HepG2 (cell line): Measurements from ENCODE around the gene KCNH8. TPM values are rescaled to one million over a fixed set of nuclear protein-coding genes. Genes with fewer than 3 reads are reported as not detected.

Source experiments
- ATAC-seq: fragments of 200-7000 bp; cut with Tn5 transposase; 3 replicates; pipeline ENCODE4 v1.9.1; 2020; ENCODE audit warnings: mild to moderate bottlenecking, moderate library complexity
- BruUV-seq: library from RNA; stranded (reverse); fragments of 400-500 nt; replicated peaks from 2 replicates; lab custom pipeline; 2021; lab: Mats Ljungman, UMichigan
- CTCF ChIA-PET: fragments of 300-600 bp; formaldehyde crosslinking; extraction: SDS; loops from one replicate; lab custom pipeline; 2021; ENCODE audit warnings: low total read pairs, inconsistent platforms, low intra/inter-chr PET ratio; lab: Yijun Ruan, JAX
- POLR2A ChIA-PET: fragments of 350-600 bp; sonication (Branson Sonifier 250); formaldehyde crosslinking; loops from one replicate; lab custom pipeline; 2020; ENCODE audit warnings: antibody characterized with exemption, inconsistent platforms; lab: Yijun Ruan, JAX
- DNase-seq: peaks from one replicate; pipeline ENCODE4 v3.0.0-alpha.2; 2015; ENCODE audit warnings: low spot score
- FAIRE-seq: peaks from 3 replicates; lab custom pipeline; 2011; peaks lifted over from hg19 to GRCh38; lab: Jason Lieb, UNC
- H2AFZ ChIP-seq: one replicate; pipeline ENCODE4 v1.6.1; 2011; ENCODE audit warnings: low read length, inconsistent platforms
- H3K27ac ChIP-seq: fragments of 300-600 bp; 3 replicates; pipeline ENCODE4 v1.8.0; 2011; ENCODE audit warnings: mixed run types, mild to moderate bottlenecking, mixed read lengths, low read length, inconsistent platforms; ENCODE audit not compliant: insufficient read depth; ENCODE audit errors: extremely low read length
- H3K27me3 ChIP-seq, 2 experiments: fragments of 200-600 bp in 1 of 2; 2 replicates in 1 of 2; 3 replicates in 1 of 2; pipeline versions ENCODE4 v1.6.0 to v1.8.0; 2011; ENCODE audit warnings: low read length in 2 of 2, mild to moderate bottlenecking in 2 of 2, moderate library complexity in 2 of 2, inconsistent platforms in 1 of 2; ENCODE audit not compliant: insufficient read depth in 2 of 2, control insufficient read depth in 1 of 2
- H3K36me3 ChIP-seq, 2 experiments: fragments of 200-600 bp in 1 of 2; replicated peaks in 1 of 2; 2 replicates in 1 of 2; 3 replicates in 1 of 2; pipeline versions ENCODE4 v1.5.1 to v1.8.0; 2011; ENCODE audit warnings: low read length in 2 of 2, inconsistent platforms in 1 of 2; ENCODE audit not compliant: insufficient read depth in 2 of 2, control insufficient read depth in 1 of 2
- H3K4me1 ChIP-seq: 2 replicates; pipeline ENCODE4 v1.5.1; 2012; ENCODE audit warnings: low read length, inconsistent platforms; ENCODE audit not compliant: insufficient read depth
- H3K4me2 ChIP-seq: 2 replicates; pipeline ENCODE4 v1.6.0; 2011; ENCODE audit warnings: low read depth, low read length, inconsistent platforms
- H3K4me3 ChIP-seq, 3 experiments: fragments of 200-600 bp in 1 of 3; sonication (generic), shearing (Covaris generic) in 1 of 3; replicated peaks in 1 of 3; 2 replicates each; pipeline ENCODE4 v1.5.1; 2011 to 2016; ENCODE audit warnings: low read length in 3 of 3, inconsistent platforms in 2 of 3, low read depth in 2 of 3, mild to moderate bottlenecking in 2 of 3, control low read depth in 1 of 3, mixed read lengths in 1 of 3; ENCODE audit not compliant: insufficient read depth in 1 of 3
- H3K79me2 ChIP-seq: one replicate; pipeline ENCODE4 v1.6.1; 2011; ENCODE audit warnings: low read length, inconsistent platforms; ENCODE audit not compliant: insufficient read depth
- H3K9ac ChIP-seq: 2 replicates; pipeline ENCODE4 v1.6.0; 2011; ENCODE audit warnings: mild to moderate bottlenecking, low read depth, low read length, inconsistent platforms; ENCODE audit not compliant: insufficient read depth
- H3K9me3 ChIP-seq: 2 replicates; pipeline ENCODE4 v1.5.1; 2012; ENCODE audit warnings: mild to moderate bottlenecking, low read length
- H4K20me1 ChIP-seq: 2 replicates; pipeline ENCODE4 v1.6.0; 2011; ENCODE audit warnings: inconsistent platforms, mild to moderate bottlenecking, low read length, moderate library complexity; ENCODE audit not compliant: insufficient read depth
- E2F1 ChIP-seq: sonication (generic); formaldehyde crosslinking; IDR thresholded peaks from 2 replicates; pipeline ENCODE4 v1.5.0; 2020; ENCODE audit warnings: missing genetic modification reagents
- KMT2A ChIP-seq: sonication (generic); formaldehyde crosslinking; IDR thresholded peaks from 2 replicates; pipeline ENCODE4 v1.4.0; 2020; ENCODE audit warnings: missing genetic modification reagents
- NONO ChIP-seq, 2 experiments: fragments of 450-650 bp in 1 of 2; sonication (generic) in 1 of 2; formaldehyde crosslinking in 1 of 2; IDR thresholded peaks in 1 of 2; conservative IDR thresholded peaks in 1 of 2; 2 replicates each; pipeline versions ENCODE4 v1.6.1 to v1.8.0; 2017 to 2022; ENCODE audit warnings: mild to moderate bottlenecking in 1 of 2, missing genetic modification reagents in 1 of 2, moderate library complexity in 1 of 2
- PBX2 ChIP-seq: IDR thresholded peaks from 2 replicates; pipeline ENCODE4 v1.6.1; 2016; ENCODE audit warnings: control low read depth
- RAD51 ChIP-seq: fragments of 450-650 bp; IDR thresholded peaks from 2 replicates; pipeline ENCODE4 v1.6.1; 2016; ENCODE audit warnings: borderline replicate concordance
- RBFOX2 ChIP-seq: fragments of 200-400 bp; formaldehyde crosslinking; IDR thresholded peaks from 2 replicates; pipeline ENCODE4 v1.6.1; 2017; ENCODE audit warnings: low read depth, mild to moderate bottlenecking, low read length
- RERE ChIP-seq: IDR thresholded peaks from 2 replicates; pipeline ENCODE4 v1.6.1; 2016; ENCODE audit warnings: low read depth, missing genetic modification reagents, missing compliant biosample characterization
- TP53 ChIP-seq: sonication (generic); formaldehyde crosslinking; conservative IDR thresholded peaks from 2 replicates; pipeline ENCODE4 v1.4.0; 2020; ENCODE audit warnings: missing genetic modification reagents
- ZFP41 ChIP-seq: sonication (generic); formaldehyde crosslinking; IDR thresholded peaks from 2 replicates; pipeline ENCODE4 v1.4.0; 2020; ENCODE audit warnings: mild to moderate bottlenecking, missing genetic modification reagents, borderline replicate concordance
- ZMYM2 ChIP-seq: sonication (generic); formaldehyde crosslinking; IDR thresholded peaks from 2 replicates; pipeline ENCODE4 v1.8.0; 2022; ENCODE audit warnings: mild to moderate bottlenecking, missing genetic modification reagents
- ZNF234 ChIP-seq: sonication (generic); formaldehyde crosslinking; conservative IDR thresholded peaks from 2 replicates; pipeline ENCODE4 v1.5.1; 2020; ENCODE audit warnings: mild to moderate bottlenecking, missing genetic modification reagents
- ZNF263 ChIP-seq: sonication (generic); formaldehyde crosslinking; IDR thresholded peaks from 2 replicates; pipeline ENCODE4 v1.4.0; 2020; ENCODE audit warnings: missing genetic modification reagents
- ZNF33B ChIP-seq: sonication (generic); formaldehyde crosslinking; IDR thresholded peaks from 2 replicates; pipeline ENCODE4 v1.5.1; 2020; ENCODE audit warnings: mild to moderate bottlenecking, missing genetic modification reagents
- ZNF446 ChIP-seq: sonication (generic); formaldehyde crosslinking; IDR thresholded peaks from 2 replicates; pipeline ENCODE4 v1.5.0; 2020; ENCODE audit warnings: mild to moderate bottlenecking, missing genetic modification reagents
- ZNF550 ChIP-seq: sonication (generic); formaldehyde crosslinking; IDR thresholded peaks from 2 replicates; pipeline ENCODE4 v1.4.0; 2020; ENCODE audit warnings: mild to moderate bottlenecking, missing genetic modification reagents, borderline replicate concordance
- ZNF589 ChIP-seq: sonication (generic); formaldehyde crosslinking; conservative IDR thresholded peaks from 2 replicates; pipeline ENCODE4 v1.8.0; 2022; ENCODE audit warnings: mild to moderate bottlenecking, moderate library complexity, missing genetic modification reagents
- WGBS: methylation state at CpG from one replicate; pipeline ENCODE4 v1.1.6; 2017; ENCODE audit warnings: low lambda C conversion rate; 5-methylcytosine and 5-hydroxymethylcytosine counted together
- in situ Hi-C: cut with HindIII; loops from 2 replicates; pipeline ENCODE4 v1.10.0; 2017; ENCODE audit warnings: low pct_unique_long_range_greater_than_20kb; ENCODE audit not compliant: extremely low pct_ligation_motif_present
- intact Hi-C: fragments of 100-400 bp; cut with micrococcal nuclease; formaldehyde crosslinking; loops from one replicate; pipeline ENCODE4 v1.10.0; 2022; ENCODE audit not compliant: unreplicated experiment
- polyA plus RNA-seq, 8 experiments: library from polyadenylated mRNA; depleted of rRNA in 3 of 8; stranded (reverse) in 7 of 8; unstranded in 1 of 8; fragments of >200 nt; fragmentation: Illumina TruSeq in 4 of 8; extraction: Trizol in 4 of 8; gene quantifications; 2 replicates each; pipeline versions ENCODE4 v1.2.1 to v1.2.3, GENCODE V29; 2011 to 2016; ENCODE audit warnings: low read depth in 4 of 8, missing spikeins in 1 of 8, mixed read lengths in 1 of 8; ENCODE audit not compliant: insufficient read depth in 1 of 8
- total RNA-seq, 5 experiments: library from RNA; depleted of rRNA; stranded (reverse); fragments of >200 nt; fragmentation: Illumina TruSeq; extraction: Trizol; gene quantifications; 2 replicates each; pipeline ENCODE4 v1.2.3, GENCODE V29; 2016; ENCODE audit warnings: low read depth in 1 of 5

Gene KCNH8
- total and polyA plus RNA-seq, 2 of the 13 experiments (the other 11 are each of a cell fraction or from before 2014, with no cell fraction given) = 0.04 TPM; not detected in 1

GRCh38 chr3:19384868-19385267 is 236.6 kb downstream of the KCNH8 start (continued):
- TF ChIP-seq E2F1 (CRISPR knock-in tag) = no peak

GRCh38 chr3:19392150-19392549 is 243.8 kb downstream of the KCNH8 start:
- WGBS = 2% methylated on average over 3 of the region's 3 CpGs
- Histone ChIP-seq H3K79me2 (no peaks in the 10 kb centered on the region), H3K4me1 (no peaks in the 10 kb centered on the region), H4K20me1 (no peaks in the 10 kb centered on the region), H3K4me2 (no peak overlapping the region), H3K9me3 (no peaks in the 10 kb centered on the region), H3K27ac (no peak overlapping the region), H3K4me3 (no peak overlapping the region), H3K9ac (no peak overlapping the region), H3K36me3 (no peaks in the 10 kb centered on the region), H2AFZ (no peak overlapping the region)
- intact Hi-C loops (no loop called here), in situ Hi-C loops (no loop called here)
- no peak for ATAC-seq
- POLR2A ChIA-PET = no interaction called here
- DNase-seq = no peak
- no TSS peak for BruUV-seq
- CTCF ChIA-PET = no interaction called here
- no peak for FAIRE-seq
- TF ChIP-seq TP53 (CRISPR knock-in tag) (no peak), ZNF234 (CRISPR knock-in tag) (no peak), ZNF550 (no peak), NONO (IDR thresholded peaks at IDR 0.05) (no peak), NONO (CRISPR knock-in tag; conservative IDR thresholded peaks at IDR 0.05) (no peak), RAD51 (no peak), ZNF33B (CRISPR knock-in tag) (no peak), PBX2 (CRISPR knock-in tag) (no peak), ZMYM2 (CRISPR knock-in tag) (no peak), RERE (CRISPR knock-in tag) (no peak), ZNF263 (no peak), ZNF446 (CRISPR knock-in tag) (no peak), KMT2A (CRISPR knock-in tag) (no peak), ZNF589 (CRISPR knock-in tag) (no peak), ZFP41 (no peak), RBFOX2 (no peak)
- TF ChIP-seq, all 625 proteins: peak for 0
- H3K27me3 ChIP-seq = no peaks in the 10 kb centered on the region
